ENCODE data around the gene PLXDC1. TPM values are rescaled to one million over a fixed set of nuclear protein-coding genes. Genes with fewer than 3 reads are reported as not detected.

The PLXDC1 gene
- total and polyA plus RNA-seq, 2 of the 13 experiments (the other 11 are each of a cell fraction or from before 2014, with no cell fraction given), result not detected

- TF ChIP-seq TRAFD1 (CRISPR knock-in tag; IDR thresholded peaks at IDR 0.05; ENCODE audit: borderline replicate concordance), result no peak
- no peak for TF ChIP-seq CREB3 (CRISPR knock-in tag; IDR thresholded peaks at IDR 0.05)
- peak; percentile 84 for TF ChIP-seq SMAD3 (CRISPR knock-in tag; IDR thresholded peaks at IDR 0.05)
- TF ChIP-seq MBNL3 (CRISPR knock-in tag; conservative IDR thresholded peaks at IDR 0.05), result no peak
- no peak for TF ChIP-seq ZFP36 (IDR thresholded peaks at IDR 0.05; ENCODE audit: borderline replicate concordance, low read depth, low read length, partially characterized antibody)
- TF ChIP-seq JDP2 (CRISPR knock-in tag; IDR thresholded peaks at IDR 0.05; ENCODE audit: borderline replicate concordance), result no peak
- no peak for TF ChIP-seq ZBTB34 (CRISPR knock-in tag; IDR thresholded peaks at IDR 0.05)
- TF ChIP-seq HMG20B (CRISPR knock-in tag; conservative IDR thresholded peaks at IDR 0.05), result no peak; the same call in 1 of the 2 replicates
- TF ChIP-seq ZNF552 (CRISPR knock-in tag; IDR thresholded peaks at IDR 0.05; ENCODE audit: borderline replicate concordance), result no peak
- TF ChIP-seq HMGXB3 (CRISPR knock-in tag; IDR thresholded peaks at IDR 0.05; ENCODE audit: borderline replicate concordance), result 0 out of 2 replicates have a peak, but pooled peaks have one; percentile 5
- no peak for TF ChIP-seq MAFF (IDR thresholded peaks at IDR 0.05; ENCODE audit: low read depth, low read length)
- no peak for TF ChIP-seq DNMT3B (CRISPR knock-in tag; conservative IDR thresholded peaks at IDR 0.05)
- TF ChIP-seq ZNF782 (CRISPR knock-in tag; IDR thresholded peaks at IDR 0.05; ENCODE audit: borderline replicate concordance), result no peak
- no peak for TF ChIP-seq MNT (IDR thresholded peaks at IDR 0.05)
- TF ChIP-seq ZNF572 (CRISPR knock-in tag; IDR thresholded peaks at IDR 0.05), result no peak
- no peak for TF ChIP-seq ZNF772 (CRISPR knock-in tag; IDR thresholded peaks at IDR 0.05)
- TF ChIP-seq SALL2 (CRISPR knock-in tag; IDR thresholded peaks at IDR 0.05), result no peak
Observed at GRCh38 chr17:39153599-39154051, 2.2 kb upstream of the PLXDC1 start (continued).
